ENCODE measurements around the gene TXNDC5. TPM values are rescaled to one million over a fixed set of nuclear protein-coding genes. Genes with fewer than 3 reads are reported as not detected.

Gene TXNDC5
- total and polyA plus RNA-seq, 2 experiments from 2014 or later: 42.9 to 210 TPM

- TF ChIP-seq, protein P1, sequence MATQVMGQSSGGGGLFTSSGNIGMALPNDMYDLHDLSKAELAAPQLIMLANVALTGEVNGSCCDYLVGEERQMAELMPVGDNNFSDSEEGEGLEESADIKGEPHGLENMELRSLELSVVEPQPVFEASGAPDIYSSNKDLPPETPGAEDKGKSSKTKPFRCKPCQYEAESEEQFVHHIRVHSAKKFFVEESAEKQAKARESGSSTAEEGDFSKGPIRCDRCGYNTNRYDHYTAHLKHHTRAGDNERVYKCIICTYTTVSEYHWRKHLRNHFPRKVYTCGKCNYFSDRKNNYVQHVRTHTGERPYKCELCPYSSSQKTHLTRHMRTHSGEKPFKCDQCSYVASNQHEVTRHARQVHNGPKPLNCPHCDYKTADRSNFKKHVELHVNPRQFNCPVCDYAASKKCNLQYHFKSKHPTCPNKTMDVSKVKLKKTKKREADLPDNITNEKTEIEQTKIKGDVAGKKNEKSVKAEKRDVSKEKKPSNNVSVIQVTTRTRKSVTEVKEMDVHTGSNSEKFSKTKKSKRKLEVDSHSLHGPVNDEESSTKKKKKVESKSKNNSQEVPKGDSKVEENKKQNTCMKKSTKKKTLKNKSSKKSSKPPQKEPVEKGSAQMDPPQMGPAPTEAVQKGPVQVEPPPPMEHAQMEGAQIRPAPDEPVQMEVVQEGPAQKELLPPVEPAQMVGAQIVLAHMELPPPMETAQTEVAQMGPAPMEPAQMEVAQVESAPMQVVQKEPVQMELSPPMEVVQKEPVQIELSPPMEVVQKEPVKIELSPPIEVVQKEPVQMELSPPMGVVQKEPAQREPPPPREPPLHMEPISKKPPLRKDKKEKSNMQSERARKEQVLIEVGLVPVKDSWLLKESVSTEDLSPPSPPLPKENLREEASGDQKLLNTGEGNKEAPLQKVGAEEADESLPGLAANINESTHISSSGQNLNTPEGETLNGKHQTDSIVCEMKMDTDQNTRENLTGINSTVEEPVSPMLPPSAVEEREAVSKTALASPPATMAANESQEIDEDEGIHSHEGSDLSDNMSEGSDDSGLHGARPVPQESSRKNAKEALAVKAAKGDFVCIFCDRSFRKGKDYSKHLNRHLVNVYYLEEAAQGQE (IDR thresholded peaks at IDR 0.05; ENCODE audit: unreplicated experiment): no peak
- TF ChIP-seq NANOG (IDR thresholded peaks at IDR 0.05; ENCODE audit: borderline replicate concordance): no peak
Measured at GRCh38 chr6:7904654-7905319, 5.8 kb downstream of the TXNDC5 start (continued).

- no peak overlapping the region for H3K4me3 Mint-ChIP-seq
- peaks cover 55% of the 10 kb centered on the region for H3K79me2 ChIP-seq (replicated peaks; ENCODE audit: insufficient read depth)
- H3K4me2 ChIP-seq: no peak overlapping the region
- no peak overlapping the region for H3K4me3 ChIP-seq
- H4K20me1 ChIP-seq (replicated peaks; ENCODE audit: insufficient read depth): peaks cover 33% of the 10 kb centered on the region
- peaks cover 2% of the 10 kb centered on the region; the same call in 2 of the 3 replicates for H3K4me1 Mint-ChIP-seq
- H3K9me3 Mint-ChIP-seq: no peaks in the 10 kb centered on the region
- no peaks in the 10 kb centered on the region for H3K27me3 ChIP-seq (ENCODE audit: insufficient read depth)
- no peak overlapping the region for H2AFZ ChIP-seq
- H3K27ac ChIP-seq (ENCODE audit: low read depth): no peak overlapping the region
- ATAC-seq (no peak), DNase-seq (ENCODE audit: low spot score) (no peak)
- peaks cover 68% of the 10 kb centered on the region for H3K36me3 Mint-ChIP-seq (ENCODE audit: low read depth)
- 0 out of 2 replicates have a peak, but pooled peaks cover 2% of the 10 kb centered on the region for H3K4me1 ChIP-seq (ENCODE audit: insufficient read depth)
- no peak overlapping the region for H3K27ac Mint-ChIP-seq
- H3K36me3 ChIP-seq (ENCODE audit: insufficient read depth): peaks cover 10% of the 10 kb centered on the region; the same call in 1 of the 2 replicates
- H3K9me2 ChIP-seq (ENCODE audit: insufficient read depth): no peaks in the 10 kb centered on the region
- no peaks in the 10 kb centered on the region for H3F3A ChIP-seq (replicated peaks; ENCODE audit: low read depth)
- H3K27me3 Mint-ChIP-seq (ENCODE audit: insufficient read depth, low read depth, poor library complexity): no peaks in the 10 kb centered on the region
- TF ChIP-seq, protein P1 (IDR thresholded peaks at IDR 0.05; ENCODE audit: unreplicated experiment): no peak
- TF ChIP-seq POLR2AphosphoS5 (IDR thresholded peaks at IDR 0.05; ENCODE audit: low read depth) (no peak), CTCF (conservative IDR thresholded peaks at IDR 0.05; ENCODE audit: low read depth in 2 of 2) (no peak), EZH2 (IDR thresholded peaks at IDR 0.05; ENCODE audit: low read depth, unreplicated experiment) (no peak), ZNF462 (CRISPR knock-in tag; IDR thresholded peaks at IDR 0.05) (no peak), NANOG (IDR thresholded peaks at IDR 0.05; ENCODE audit: borderline replicate concordance) (no peak), ZNF331 (CRISPR knock-in tag; IDR thresholded peaks at IDR 0.05; ENCODE audit: low read depth) (no peak), CREB1 (CRISPR knock-in tag; IDR thresholded peaks at IDR 0.05; ENCODE audit: low read depth) (no peak)
Measured at GRCh38 chr6:7903673-7904072, 6.9 kb downstream of the TXNDC5 start.

Measured in GM23338 (cell line).